Skeletal muscle tissue (tissue), 5 donors: Measurements from ENCODE around the gene TMEM86B. TPM values are rescaled to one million over a fixed set of nuclear protein-coding genes. Genes with fewer than 3 reads are reported as not detected.

Experiments used
- H3K27ac ChIP-seq: one replicate; pipeline ENCODE4 v1.7.0; 2013; ENCODE audit warnings: mild to moderate bottlenecking, low read depth, low read length, inconsistent platforms
- H3K27me3 ChIP-seq, 3 donors: one replicate each; pipeline ENCODE4 v1.7.0; 2013; ENCODE audit warnings: low read length in 3 of 3; ENCODE audit not compliant: control insufficient read depth in 3 of 3, insufficient read depth in 3 of 3
- H3K36me3 ChIP-seq, 3 donors: one replicate each; pipeline ENCODE4 v1.7.0; 2013; ENCODE audit warnings: low read length in 3 of 3; ENCODE audit not compliant: control insufficient read depth in 3 of 3, insufficient read depth in 3 of 3
- H3K4me1 ChIP-seq, 3 donors: one replicate each; pipeline ENCODE4 v1.7.0; 2013; ENCODE audit warnings: low read length in 3 of 3, mild to moderate bottlenecking in 3 of 3; ENCODE audit not compliant: control insufficient read depth in 3 of 3, insufficient read depth in 3 of 3
- H3K4me3 ChIP-seq, 3 donors: one replicate each; pipeline ENCODE4 v1.7.0; 2013; ENCODE audit warnings: low read length in 3 of 3
- H3K9ac ChIP-seq, 3 donors: one replicate each; pipeline ENCODE4 v1.7.0; 2013; ENCODE audit warnings: low read length in 3 of 3, mild to moderate bottlenecking in 3 of 3, moderate library complexity in 2 of 3, low read depth in 1 of 3
- H3K9me3 ChIP-seq, 3 donors: one replicate each; pipeline ENCODE4 v1.7.0; 2013; ENCODE audit warnings: low read length in 3 of 3; ENCODE audit not compliant: control insufficient read depth in 3 of 3
- small RNA-seq: library from RNA; depleted of rRNA; stranded (forward); fragments of <200 nt; gene quantifications from one replicate; pipeline ENCODE3, GENCODE V24; 2014
- total RNA-seq: library from RNA; depleted of rRNA; stranded (reverse); fragments of >200 nt; gene quantifications from one replicate; pipeline ENCODE4 v1.2.3, GENCODE V29; 2014
- donor health status: Osteomylitis.

Gene TMEM86B
- total RNA-seq, 1 donor from 2014 or later = 0.52 TPM

GRCh38 chr19:55189403-55189835, 39.1 kb downstream of the TMEM86B start:
- Histone ChIP-seq H3K9me3 (no peaks in the 10 kb centered on the region), H3K27me3 (peaks cover 11 to 24% (median 21%) of the 10 kb centered on the region in 3 donors), H3K27ac (no peak overlapping the region), H3K4me3 (no peak overlapping the region), H3K9ac (no peak overlapping the region), H3K4me1 (no peaks in the 10 kb centered on the region), H3K36me3 (no peaks in the 10 kb centered on the region)

- Histone ChIP-seq H3K9me3 (no peaks in the 10 kb centered on the region), H3K27ac (no peak overlapping the region), H3K9ac (no peak overlapping the region), H3K27me3 (peaks cover 11 to 24% (median 23%) of the 10 kb centered on the region in 3 donors), H3K4me1 (no peaks in the 10 kb centered on the region), H3K36me3 (no peaks in the 10 kb centered on the region), H3K4me3 (no peak overlapping the region)
These were observed 39.9 kb downstream of the TMEM86B start for GRCh38 chr19:55188625-55189024.

DNA sequence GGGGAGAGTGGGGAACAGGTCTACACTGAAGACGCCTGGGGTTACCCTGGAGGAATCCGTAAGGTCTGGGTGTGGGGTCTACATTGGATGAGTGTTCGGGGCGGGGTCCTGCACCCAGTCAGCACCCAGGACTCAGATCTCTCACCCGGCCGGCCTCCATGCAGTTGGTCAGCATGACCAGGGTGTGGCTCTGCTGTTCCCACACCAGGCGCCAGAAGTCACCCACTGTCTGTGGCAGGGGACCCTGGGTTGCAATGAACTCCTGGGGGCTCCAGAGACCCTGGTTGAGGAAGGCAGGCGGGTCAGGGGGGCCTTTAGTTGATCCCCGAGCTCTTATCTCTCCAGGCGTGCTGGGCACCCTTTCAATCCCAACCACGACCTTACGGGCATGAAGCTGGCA, 42.5 kb downstream of the TMEM86B start:
- Histone ChIP-seq H3K9ac (no peak overlapping the region), H3K4me1 (no peaks in the 10 kb centered on the region), H3K9me3 (no peaks in the 10 kb centered on the region), H3K27me3 (peaks cover 22 to 38% (median 28%) of the 10 kb centered on the region in 3 donors), H3K27ac (no peak overlapping the region), H3K4me3 (no peak overlapping the region), H3K36me3 (no peaks in the 10 kb centered on the region)

- Histone ChIP-seq H3K27me3 (peaks cover 61 to 80% (median 63%) of the 10 kb centered on the region in 3 donors), H3K27ac (no peak overlapping the region), H3K9me3 (no peaks in the 10 kb centered on the region), H3K4me1 (peaks cover 5 to 7% (median 7%) of the 10 kb centered on the region in 3 donors), H3K36me3 (no peaks in the 10 kb centered on the region), H3K9ac (no peak overlapping the region), H3K4me3 (no peak overlapping the region)
These were observed 46.8 kb downstream of the TMEM86B start for GRCh38 chr19:55181740-55182139.

GRCh38 chr19:55179606-55180484, 48.7 kb downstream of the TMEM86B start, which contains the start of gene SYT5:
TSS of gene SYT5 (minus strand) at chr19:55180289. CDS start at chr19:55179041, 1,248 bp downstream.
- Histone ChIP-seq H3K4me3 (peak within 1 kb of the TSS; percentile 46 to 64 (median 58)), H3K27me3 (peaks cover 69 to 82% (median 74%) of the 10 kb centered on the region in 3 donors), H3K9ac (no peak within 1 kb of the TSS), H3K4me1 (peaks cover 5 to 7% (median 7%) of the 10 kb centered on the region in 3 donors), H3K27ac (no peak within 1 kb of the TSS), H3K9me3 (no peaks in the 10 kb centered on the region), H3K36me3 (no peaks in the 10 kb centered on the region)

- Histone ChIP-seq H3K9ac (no peak overlapping the region), H3K9me3 (no peaks in the 10 kb centered on the region), H3K27ac (no peak overlapping the region), H3K4me3 (peak overlapping the region; percentile 46 to 64 (median 58)), H3K4me1 (peaks cover 5 to 7% (median 7%) of the 10 kb centered on the region in 3 donors), H3K36me3 (no peaks in the 10 kb centered on the region), H3K27me3 (peaks cover 77 to 91% (median 82%) of the 10 kb centered on the region in 3 donors)
These were observed 49.6 kb downstream of the TMEM86B start for GRCh38 chr19:55178781-55179599.

Small RNA genes lying within 50 kb of the gene (small RNA-seq; reads per million reads assigned to genes)
- gene MIR6802 (not detected), gene MIR6803 (not detected), gene MIR6804 (not detected)

Other genes with a start within 250 kb of the TMEM86B start
- gene GP6, start 190.5 kb downstream of the TMEM86B start, total RNA-seq = 1.6 TPM
- gene RDH13, start 165.6 kb downstream of the TMEM86B start, total RNA-seq = 12.5 TPM
- gene EPS8L1, start 152.9 kb downstream of the TMEM86B start, total RNA-seq = 1.0 TPM
- gene PPP1R12C, start 111.1 kb downstream of the TMEM86B start, total RNA-seq = 24.5 TPM
- gene TNNT1, start 79.6 kb downstream of the TMEM86B start, total RNA-seq = 540 TPM
- 4.7 TPM for gene TNNI3, start 71.0 kb downstream of the TMEM86B start, total RNA-seq
- not detected for gene DNAAF3, start 62.1 kb downstream of the TMEM86B start, total RNA-seq
- gene SYT5, start 48.5 kb downstream of the TMEM86B start, total RNA-seq = not detected
- gene PTPRH, start 19.3 kb downstream of the TMEM86B start, total RNA-seq = under 0.01 TPM
- 11.0 TPM for gene PPP6R1, start 30.3 kb upstream of the TMEM86B start, total RNA-seq
- gene HSPBP1, start 51.3 kb upstream of the TMEM86B start, total RNA-seq = 10.4 TPM
- gene BRSK1, start 55.2 kb upstream of the TMEM86B start, total RNA-seq = 0.52 TPM
- gene TMEM150B, start 96.6 kb upstream of the TMEM86B start, total RNA-seq = 0.52 TPM
- gene KMT5C, start 111.1 kb upstream of the TMEM86B start, total RNA-seq = 8.9 TPM
- gene COX6B2, start 126.0 kb upstream of the TMEM86B start, total RNA-seq = not detected
- not detected for gene GARIN5B, start 134.5 kb upstream of the TMEM86B start, total RNA-seq
- not detected for gene IL11, start 141.7 kb upstream of the TMEM86B start, total RNA-seq
- gene TMEM190, start 148.1 kb upstream of the TMEM86B start, total RNA-seq = not detected
- not detected for gene TMEM238, start 155.5 kb upstream of the TMEM86B start, total RNA-seq
- gene RPL28, start 157.2 kb upstream of the TMEM86B start, total RNA-seq = 229 TPM
- 11.0 TPM for gene UBE2S, start 179.0 kb upstream of the TMEM86B start, total RNA-seq
- gene SHISA7, start 214.5 kb upstream of the TMEM86B start, total RNA-seq = not detected
- 25.1 TPM for gene ISOC2, start 232.9 kb upstream of the TMEM86B start, total RNA-seq
- not detected for gene C19orf85, start 236.0 kb upstream of the TMEM86B start, total RNA-seq
- 0.52 TPM for gene ZNF628, start 247.9 kb upstream of the TMEM86B start, total RNA-seq